AG09319 (cell line): ENCODE results near the gene DPP9.

Source experiments
- DNase-seq: peaks from one replicate; pipeline ENCODE4 v3.0.0-alpha.2; 2010; ENCODE audit warnings: low read depth; ENCODE audit errors: extremely low read depth
- CTCF ChIP-seq: IDR thresholded peaks from 2 replicates; pipeline ENCODE4 v1.5.1; 2011; ENCODE audit warnings: low read depth, mild to moderate bottlenecking, inconsistent platforms, low read length, moderate library complexity

DPP9 gene

GRCh38 chr19:4738734-4739133 is 15.1 kb upstream of the DPP9 start:
- no peak for TF ChIP-seq CTCF

GRCh38 chr19:4737955-4738600 is 14.4 kb upstream of the DPP9 start:
- no peak for DNase-seq
- TF ChIP-seq CTCF: no peak

More at GRCh38 chr19:4738734-4739133, 15.1 kb upstream of the DPP9 start:
- no peak for DNase-seq

GRCh38 chr19:4733755-4734345 is 10.2 kb upstream of the DPP9 start:
- DNase-seq: no peak
- TF ChIP-seq CTCF: no peak

GRCh38 chr19:4732680-4733114 is 9.1 kb upstream of the DPP9 start:
- no peak for DNase-seq

GRCh38 chr19:4730740-4731171 is 7.1 kb upstream of the DPP9 start:
- peak; percentile 43 for TF ChIP-seq CTCF
- DNase-seq: no peak

More at GRCh38 chr19:4732680-4733114, 9.1 kb upstream of the DPP9 start:
- peak; percentile 71 for TF ChIP-seq CTCF

GRCh38 chr19:4728871-4729270 is 5.2 kb upstream of the DPP9 start:
- no peak for TF ChIP-seq CTCF

More at GRCh38 chr19:4728871-4729270, 5.2 kb upstream of the DPP9 start:
- no peak for DNase-seq
